ENCODE measurements around the gene MAP3K8. TPM values are rescaled to one million over a fixed set of nuclear protein-coding genes. Genes with fewer than 3 reads are reported as not detected.

The MAP3K8 gene
- total and polyA plus RNA-seq, 9 of the 15 experiments (the other 6 are each of a cell fraction or from before 2014, with no cell fraction given) = 6.9 to 23.6 (median 13.6) TPM

DNA sequence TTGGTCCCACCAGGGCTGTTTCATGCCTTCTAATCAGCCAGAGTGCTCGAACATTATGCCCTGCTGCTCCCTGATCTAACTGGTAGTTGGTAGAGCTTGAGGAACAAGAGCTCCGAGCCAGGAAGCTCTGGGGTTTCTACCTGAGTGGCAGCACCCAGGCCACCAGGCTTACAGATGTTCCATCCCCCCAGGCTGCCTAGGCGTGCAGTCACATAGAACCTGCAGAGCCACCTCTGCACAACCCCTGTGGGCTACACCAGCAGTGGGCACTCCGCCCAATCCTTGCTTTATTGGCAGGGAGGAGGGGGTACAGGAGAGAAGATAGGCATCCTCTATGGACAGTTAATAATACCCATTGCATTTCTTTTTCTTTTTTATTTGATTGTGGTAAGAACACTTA is 21.8 kb downstream of the MAP3K8 start (continued):
- TF ChIP-seq STAT5B (CRISPR knock-in tag; IDR thresholded peaks at IDR 0.05) = no peak

DNA sequence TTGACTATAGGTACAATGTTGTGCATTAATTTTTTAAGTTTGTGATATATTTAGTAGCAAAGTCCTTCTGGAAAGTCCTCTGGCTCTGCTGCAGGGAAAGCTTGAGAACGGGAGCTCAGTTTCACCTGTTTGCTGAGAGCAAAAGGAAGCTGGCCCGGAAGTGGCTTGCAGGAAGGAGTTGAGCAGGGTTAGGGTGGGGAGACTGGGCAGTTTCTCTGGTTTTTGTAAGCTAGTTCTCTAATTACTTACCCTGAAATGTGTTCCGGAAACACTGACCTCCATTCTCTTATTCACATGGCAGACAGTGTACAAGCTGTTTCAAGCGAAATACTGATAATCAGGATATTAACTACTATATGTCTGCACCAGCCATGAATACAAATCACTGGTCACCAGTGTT is 22.3 kb downstream of the MAP3K8 start:
- H2AFZ ChIP-seq (ENCODE audit: low read depth, low read length) = no peak overlapping the region
- ATAC-seq = no peak
- no peak overlapping the region for H3K27ac ChIP-seq (ENCODE audit: extremely low read depth, low read depth, low read length)
- H3K79me2 ChIP-seq (ENCODE audit: control insufficient read depth, insufficient read depth, low read length) = no peaks in the 10 kb centered on the region
- no peaks in the 10 kb centered on the region for H3K27me3 ChIP-seq (ENCODE audit: control insufficient read depth in 2 of 2, insufficient read depth in 2 of 2, low read length in 2 of 2)
- no TSS peak for BruUV-seq (replicated peaks)
- peaks cover 69% of the 10 kb centered on the region for H3K36me3 ChIP-seq (ENCODE audit: control insufficient read depth, insufficient read depth, low read length)
- intact Hi-C loops (cut with micrococcal nuclease) = no loop called here
- whole genome bisulfite sequencing (ENCODE audit: insufficient coverage, low coverage, missing lambda C conversion rate) = 80% methylated on average over 4 of the region's 4 CpGs
- in situ Hi-C loops (cut with MboI) = no loop called here
- no peak overlapping the region for H3K9ac ChIP-seq (ENCODE audit: insufficient read depth in 1 of 2, low read depth in 2 of 2, low read length in 2 of 2)
- H3K4me1 ChIP-seq (replicated peaks in 1 of 2; ENCODE audit: control insufficient read depth in 2 of 2, insufficient read depth in 2 of 2, low read length in 2 of 2) = no peaks in the 10 kb centered on the region
- H3K4me3 ChIP-seq = no peak overlapping the region
- POLR2A ChIA-PET = interaction anchor here (0.6 to 1.0 kb wide), 2 partner anchors 11 to 20 kb away, joined by 4 to 5 read pairs; no protein-coding TSS in a partner anchor
- no peaks in the 10 kb centered on the region for H3K9me1 ChIP-seq (ENCODE audit: control insufficient read depth, insufficient read depth, low read length)
- CTCF ChIA-PET (ENCODE audit: low intra/inter-chr PET ratio) = no interaction called here
- H3K4me2 ChIP-seq (ENCODE audit: insufficient read depth, low read length) = no peak overlapping the region
- H3K9me3 ChIP-seq (replicated peaks; ENCODE audit: control insufficient read depth, insufficient read depth, low read depth, low read length) = no peaks in the 10 kb centered on the region
- H4K20me1 ChIP-seq (replicated peaks; ENCODE audit: control insufficient read depth, insufficient read depth, low read length) = no peaks in the 10 kb centered on the region
- no peak for FAIRE-seq
- TF ChIP-seq TOE1 (IDR thresholded peaks at IDR 0.05; ENCODE audit: borderline replicate concordance) (no peak), TOE1 (CRISPR knock-in tag; IDR thresholded peaks at IDR 0.05; ENCODE audit: borderline replicate concordance, low read depth) (no peak), ZNF79 (CRISPR knock-in tag; IDR thresholded peaks at IDR 0.05; ENCODE audit: low read depth) (no peak), MCM2 (IDR thresholded peaks at IDR 0.05; ENCODE audit: low read depth) (no peak), MCM5 (IDR thresholded peaks at IDR 0.05; ENCODE audit: low read depth) (no peak), SP2 (IDR thresholded peaks at IDR 0.05; ENCODE audit: extremely low read depth, low read depth, low read length, poor library complexity, severe bottlenecking) (no peak), HSF4 (CRISPR knock-in tag; IDR thresholded peaks at IDR 0.05; ENCODE audit: borderline replicate concordance) (no peak), HDAC1 (IDR thresholded peaks at IDR 0.05) (no peak), SIX5 (IDR thresholded peaks at IDR 0.05; ENCODE audit: borderline replicate concordance in 1 of 2, insufficient read depth in 1 of 2, low read depth in 1 of 2, low read length in 2 of 2) (no peak), ZNF77 (CRISPR knock-in tag; IDR thresholded peaks at IDR 0.05) (no peak), EHMT2 (IDR thresholded peaks at IDR 0.05) (no peak), PHF21A (IDR thresholded peaks at IDR 0.05; ENCODE audit: borderline replicate concordance, low read depth) (no peak), PHB (CRISPR knock-in tag; IDR thresholded peaks at IDR 0.05) (no peak), ZNF780A (CRISPR knock-in tag; IDR thresholded peaks at IDR 0.05) (no peak)
- TF ChIP-seq, protein P1, sequence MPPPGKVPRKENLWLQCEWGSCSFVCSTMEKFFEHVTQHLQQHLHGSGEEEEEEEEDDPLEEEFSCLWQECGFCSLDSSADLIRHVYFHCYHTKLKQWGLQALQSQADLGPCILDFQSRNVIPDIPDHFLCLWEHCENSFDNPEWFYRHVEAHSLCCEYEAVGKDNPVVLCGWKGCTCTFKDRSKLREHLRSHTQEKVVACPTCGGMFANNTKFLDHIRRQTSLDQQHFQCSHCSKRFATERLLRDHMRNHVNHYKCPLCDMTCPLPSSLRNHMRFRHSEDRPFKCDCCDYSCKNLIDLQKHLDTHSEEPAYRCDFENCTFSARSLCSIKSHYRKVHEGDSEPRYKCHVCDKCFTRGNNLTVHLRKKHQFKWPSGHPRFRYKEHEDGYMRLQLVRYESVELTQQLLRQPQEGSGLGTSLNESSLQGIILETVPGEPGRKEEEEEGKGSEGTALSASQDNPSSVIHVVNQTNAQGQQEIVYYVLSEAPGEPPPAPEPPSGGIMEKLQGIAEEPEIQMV (tag; conservative IDR thresholded peaks at IDR 0.05; ENCODE audit: low read depth) = no peak
- DNase-seq (ENCODE audit: extremely low read depth in 1 of 4, low spot score in 3 of 4) = no peak
